DND-41 (cell line): ENCODE results near the gene TNFSF18.

ENCODE experiments used
- ATAC-seq: fragments of 200-7000 bp; cut with Tn5 transposase; 3 replicates; pipeline ENCODE4 v1.9.1; 2021; ENCODE audit warnings: low read depth; ENCODE audit not compliant: insufficient read depth
- DNase-seq: peaks from one replicate; pipeline ENCODE4 v3.0.0-alpha.2; 2020
- H2AFZ ChIP-seq: 2 replicates; pipeline ENCODE4 v1.6.0; 2012; ENCODE audit warnings: low read depth, low read length
- H3K27ac ChIP-seq: 2 replicates; pipeline ENCODE4 v1.5.1; 2012; ENCODE audit warnings: low read length, inconsistent platforms
- H3K27me3 ChIP-seq: fragments of 200-600 bp; sonication (generic); 2 replicates; pipeline ENCODE4 v1.6.0; 2012; ENCODE audit warnings: low read length, mild to moderate bottlenecking, inconsistent platforms; ENCODE audit not compliant: insufficient read depth, poor library complexity
- H3K36me3 ChIP-seq: 2 replicates; pipeline ENCODE4 v1.5.1; 2012; ENCODE audit warnings: low read length, inconsistent platforms; ENCODE audit not compliant: insufficient read depth
- H3K4me1 ChIP-seq: 2 replicates; pipeline ENCODE4 v1.5.1; 2012; ENCODE audit warnings: mild to moderate bottlenecking, low read length; ENCODE audit not compliant: insufficient read depth
- H3K4me2 ChIP-seq: 2 replicates; pipeline ENCODE4 v1.6.0; 2012; ENCODE audit warnings: mild to moderate bottlenecking, moderate library complexity, low read length, inconsistent platforms; ENCODE audit not compliant: insufficient read depth
- H3K4me3 ChIP-seq, 2 experiments: fragments of 200-600 bp in 1 of 2; shearing (Covaris generic) in 1 of 2; 2 replicates each; pipeline ENCODE4 v1.5.1; 2012 to 2016; ENCODE audit warnings: inconsistent platforms in 2 of 2, low read length in 2 of 2, mild to moderate bottlenecking in 2 of 2, low read depth in 1 of 2, moderate library complexity in 1 of 2
- H3K79me2 ChIP-seq: 2 replicates; pipeline ENCODE4 v1.6.0; 2012; ENCODE audit warnings: low read length, inconsistent platforms; ENCODE audit not compliant: insufficient read depth
- H3K9ac ChIP-seq: 2 replicates; pipeline ENCODE4 v1.6.0; 2012; ENCODE audit warnings: low read depth, mild to moderate bottlenecking, inconsistent platforms, low read length, moderate library complexity
- H3K9me3 ChIP-seq: 2 replicates; pipeline ENCODE4 v1.5.1; 2012; ENCODE audit warnings: low read length, moderate library complexity, mild to moderate bottlenecking, inconsistent platforms; ENCODE audit not compliant: insufficient read depth, severe bottlenecking
- H4K20me1 ChIP-seq: 2 replicates; pipeline ENCODE4 v1.6.0; 2012; ENCODE audit warnings: low read length; ENCODE audit not compliant: insufficient read depth
- EZH2 ChIP-seq: IDR thresholded peaks from 3 replicates; pipeline ENCODE4 v1.6.1; 2012; ENCODE audit warnings: borderline replicate concordance, low read depth, mild to moderate bottlenecking, moderate library complexity, low read length, inconsistent platforms; ENCODE audit not compliant: severe bottlenecking
- TF ChIP-seq, protein P1 (sequence below): IDR thresholded peaks from 2 replicates; pipeline ENCODE4 v1.5.1; 2012; ENCODE audit warnings: borderline replicate concordance, low read length, moderate library complexity, mild to moderate bottlenecking; ENCODE audit not compliant: poor library complexity, severe bottlenecking; ENCODE audit errors: extremely low read depth

The TNFSF18 gene, protein sequence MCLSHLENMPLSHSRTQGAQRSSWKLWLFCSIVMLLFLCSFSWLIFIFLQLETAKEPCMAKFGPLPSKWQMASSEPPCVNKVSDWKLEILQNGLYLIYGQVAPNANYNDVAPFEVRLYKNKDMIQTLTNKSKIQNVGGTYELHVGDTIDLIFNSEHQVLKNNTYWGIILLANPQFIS

DNA sequence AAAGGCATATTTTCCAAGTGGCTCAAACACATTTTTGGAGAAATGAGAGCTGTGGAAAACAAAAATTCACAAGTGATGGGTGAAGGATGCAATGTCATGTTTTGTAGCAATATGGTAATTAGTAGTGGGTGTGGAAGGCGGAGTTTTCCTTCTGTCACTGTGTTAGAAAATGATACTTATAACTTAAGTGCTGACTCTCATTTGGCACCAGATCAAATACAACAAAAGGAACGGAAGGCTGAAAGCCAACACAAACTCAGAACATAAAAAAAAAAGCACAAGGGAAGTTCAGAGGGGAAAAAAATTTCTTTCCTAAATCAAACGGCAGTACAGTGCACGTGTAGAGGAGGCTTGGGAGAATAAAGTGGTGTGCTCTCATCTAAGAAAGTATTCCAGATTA lies at the start of gene TNFSF18:
TNFSF18 (minus strand) TSS at position 77 of the 400 bp plus-strand sequence; CDS start at position 32, 45 bp downstream.
- H3K9me3 ChIP-seq, result no peaks in the 10 kb centered on the region
- ATAC-seq (no peak), DNase-seq (peak; percentile 9)
- no peaks in the 10 kb centered on the region for H4K20me1 ChIP-seq
- H3K4me3 ChIP-seq, result no peak within 1 kb of the TSS
- no peaks in the 10 kb centered on the region for H3K79me2 ChIP-seq
- H3K4me1 ChIP-seq, result no peaks in the 10 kb centered on the region
- no peaks in the 10 kb centered on the region for H3K27me3 ChIP-seq
- H3K36me3 ChIP-seq, result no peaks in the 10 kb centered on the region
- H3K4me2 ChIP-seq, result no peak within 1 kb of the TSS
- H3K27ac ChIP-seq, result no peak within 1 kb of the TSS
- H3K9ac ChIP-seq, result no peak within 1 kb of the TSS
- H2AFZ ChIP-seq, result no peak within 1 kb of the TSS
- TF ChIP-seq, protein P1, sequence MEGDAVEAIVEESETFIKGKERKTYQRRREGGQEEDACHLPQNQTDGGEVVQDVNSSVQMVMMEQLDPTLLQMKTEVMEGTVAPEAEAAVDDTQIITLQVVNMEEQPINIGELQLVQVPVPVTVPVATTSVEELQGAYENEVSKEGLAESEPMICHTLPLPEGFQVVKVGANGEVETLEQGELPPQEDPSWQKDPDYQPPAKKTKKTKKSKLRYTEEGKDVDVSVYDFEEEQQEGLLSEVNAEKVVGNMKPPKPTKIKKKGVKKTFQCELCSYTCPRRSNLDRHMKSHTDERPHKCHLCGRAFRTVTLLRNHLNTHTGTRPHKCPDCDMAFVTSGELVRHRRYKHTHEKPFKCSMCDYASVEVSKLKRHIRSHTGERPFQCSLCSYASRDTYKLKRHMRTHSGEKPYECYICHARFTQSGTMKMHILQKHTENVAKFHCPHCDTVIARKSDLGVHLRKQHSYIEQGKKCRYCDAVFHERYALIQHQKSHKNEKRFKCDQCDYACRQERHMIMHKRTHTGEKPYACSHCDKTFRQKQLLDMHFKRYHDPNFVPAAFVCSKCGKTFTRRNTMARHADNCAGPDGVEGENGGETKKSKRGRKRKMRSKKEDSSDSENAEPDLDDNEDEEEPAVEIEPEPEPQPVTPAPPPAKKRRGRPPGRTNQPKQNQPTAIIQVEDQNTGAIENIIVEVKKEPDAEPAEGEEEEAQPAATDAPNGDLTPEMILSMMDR, result no peak
- no peak for TF ChIP-seq EZH2

DNA sequence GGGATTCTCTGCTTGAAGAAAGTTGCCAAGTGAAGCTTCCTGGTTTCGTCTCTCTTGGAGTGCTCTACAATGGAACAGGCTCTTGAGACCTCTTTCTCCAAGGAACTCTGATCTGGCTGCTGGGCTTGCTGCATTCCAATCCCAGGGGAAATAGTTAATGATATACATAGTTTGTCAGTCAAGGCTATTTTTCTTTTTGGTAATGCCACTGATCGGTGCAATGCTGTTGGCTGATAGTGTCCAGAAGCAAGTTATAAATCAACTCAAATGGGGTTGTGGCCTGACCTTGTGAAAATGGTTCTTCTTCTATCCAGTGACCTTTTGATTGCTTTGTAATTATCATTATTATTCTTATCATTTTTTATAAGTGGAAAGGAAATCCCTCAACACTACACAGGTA lies 48.4 kb upstream of the TNFSF18 start:
- ATAC-seq (no peak), DNase-seq (no peak)
- Histone ChIP-seq H3K27ac (no peak overlapping the region), H3K9me3 (peaks cover 15% of the 10 kb centered on the region), H3K36me3 (no peaks in the 10 kb centered on the region), H3K27me3 (no peaks in the 10 kb centered on the region), H3K4me1 (no peaks in the 10 kb centered on the region), H3K4me2 (no peak overlapping the region), H3K79me2 (no peaks in the 10 kb centered on the region), H3K9ac (no peak overlapping the region), H4K20me1 (no peaks in the 10 kb centered on the region), H2AFZ (no peak overlapping the region), H3K4me3 (no peak overlapping the region)
- no peak for TF ChIP-seq EZH2
- TF ChIP-seq, protein P1, result no peak

DNA sequence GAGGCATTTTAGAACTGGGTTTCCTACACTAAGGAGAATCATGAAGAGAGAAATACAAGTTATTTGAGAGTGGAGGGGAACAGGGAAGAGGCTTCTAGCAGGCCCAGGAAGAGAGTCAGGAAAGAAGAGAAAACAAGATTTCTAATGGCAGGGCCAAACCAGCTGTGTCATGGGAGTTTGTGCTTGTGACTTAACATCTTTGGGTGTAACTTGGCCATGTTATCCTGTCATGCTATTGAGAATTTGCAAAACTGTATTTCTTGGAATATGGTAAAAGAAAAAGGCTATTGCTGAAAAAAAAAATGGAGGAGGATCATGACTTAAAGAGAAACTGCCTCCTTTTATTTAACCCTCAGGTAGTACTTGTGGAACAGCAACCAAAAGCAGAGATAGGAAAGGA lies 47.4 kb upstream of the TNFSF18 start:
- no peak for TF ChIP-seq EZH2
- Histone ChIP-seq H4K20me1 (no peaks in the 10 kb centered on the region), H3K27ac (no peak overlapping the region), H3K4me1 (no peaks in the 10 kb centered on the region), H3K9ac (no peak overlapping the region), H3K4me3 (no peak overlapping the region), H3K79me2 (no peaks in the 10 kb centered on the region), H3K27me3 (no peaks in the 10 kb centered on the region), H3K36me3 (no peaks in the 10 kb centered on the region), H3K9me3 (peaks cover 7% of the 10 kb centered on the region), H3K4me2 (no peak overlapping the region), H2AFZ (peak overlapping the region; percentile 19; the same call in 1 of the 2 replicates)
- no peak for DNase-seq
- ATAC-seq, result no peak

DNA sequence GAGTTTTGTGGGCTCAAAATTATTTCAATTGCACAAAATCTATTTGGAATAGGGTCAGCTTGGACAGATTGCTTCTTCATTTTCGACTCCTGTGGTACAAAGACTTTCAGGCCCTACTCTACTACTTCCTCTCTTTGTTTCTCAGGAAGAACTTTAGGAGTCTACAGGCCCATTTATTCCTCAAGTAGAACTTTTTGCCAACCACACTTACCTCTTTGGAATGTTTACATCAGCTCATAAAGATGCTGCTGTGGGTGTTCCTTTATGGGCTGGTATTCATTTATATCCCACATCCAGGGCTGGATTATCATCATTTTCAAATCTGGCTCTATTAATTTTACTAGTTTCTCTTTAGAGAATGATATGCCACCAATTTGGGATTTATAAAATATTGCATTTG lies 46.3 kb upstream of the TNFSF18 start:
- H3K27ac ChIP-seq, result no peak overlapping the region
- H3K4me1 ChIP-seq, result no peaks in the 10 kb centered on the region
- H3K27me3 ChIP-seq, result no peaks in the 10 kb centered on the region
- no peaks in the 10 kb centered on the region for H4K20me1 ChIP-seq
- DNase-seq (no peak), ATAC-seq (no peak)
- TF ChIP-seq, protein P1, result no peak
- no peak for TF ChIP-seq EZH2
- H3K9me3 ChIP-seq, result no peaks in the 10 kb centered on the region
- H3K36me3 ChIP-seq, result no peaks in the 10 kb centered on the region
- no peak overlapping the region for H2AFZ ChIP-seq
- no peak overlapping the region for H3K4me2 ChIP-seq
- H3K4me3 ChIP-seq, result no peak overlapping the region
- no peaks in the 10 kb centered on the region for H3K79me2 ChIP-seq
- no peak overlapping the region for H3K9ac ChIP-seq
